PC-9 (cell line): ENCODE measurements around the gene SOX5. TPM values are rescaled to one million over a fixed set of nuclear protein-coding genes. Genes with fewer than 3 reads are reported as not detected.

Experiments used
- BruUV-seq: library from RNA; stranded (reverse); fragments of 400-500 nt; replicated peaks from 2 replicates; lab custom pipeline; 2021; lab: Mats Ljungman, UMichigan
- CTCF ChIA-PET: fragments of 300-600 bp; sonication (Branson Sonifier 250); formaldehyde crosslinking; loops from one replicate; lab custom pipeline; 2022; ENCODE audit warnings: antibody characterized with exemption; lab: Charles Lee
- POLR2A ChIA-PET: fragments of 300-600 bp; sonication (Branson Sonifier 250); formaldehyde crosslinking; loops from one replicate; lab custom pipeline; 2022; ENCODE audit warnings: antibody characterized with exemption; ENCODE audit not compliant: unreplicated experiment; lab: Charles Lee
- DNase-seq, 2 experiments: peaks; one replicate each; pipeline versions ENCODE4 v3.0.0 to v3.0.0-alpha.2; 2015 to 2022; ENCODE audit warnings: mixed read lengths in 1 of 2
- H2AFZ ChIP-seq: fragments of 200-600 bp; sonication (generic); 2 replicates; pipeline ENCODE4 v1.8.1; 2017; ENCODE audit warnings: antibody characterized with exemption
- H3F3A ChIP-seq: fragments of 200-600 bp; sonication (generic); 2 replicates; pipeline ENCODE4 v1.8.1; 2017; ENCODE audit warnings: antibody characterized with exemption, mild to moderate bottlenecking, low read depth; ENCODE audit not compliant: insufficient read depth
- H3K27ac ChIP-seq: fragments of 200-600 bp; sonication (generic); 2 replicates; pipeline ENCODE4 v1.6.1; 2016; ENCODE audit warnings: mixed run types
- H3K27me3 ChIP-seq: fragments of 200-600 bp; sonication (generic); 2 replicates; pipeline ENCODE4 v1.6.1; 2016; ENCODE audit warnings: low read depth, mixed run types; ENCODE audit not compliant: insufficient read depth
- H3K36me3 ChIP-seq: fragments of 200-600 bp; sonication (generic); 2 replicates; pipeline ENCODE4 v1.6.1; 2016; ENCODE audit warnings: low read depth, mixed run types
- H3K4me1 ChIP-seq: fragments of 200-600 bp; sonication (generic); replicated peaks from 2 replicates; pipeline ENCODE4 v1.6.1; 2016; ENCODE audit warnings: mixed run types; ENCODE audit not compliant: insufficient read depth
- H3K4me2 ChIP-seq: fragments of 200-600 bp; sonication (generic); 2 replicates; pipeline ENCODE4 v1.6.1; 2017; ENCODE audit warnings: mixed run types
- H3K4me3 ChIP-seq: fragments of 200-600 bp; sonication (generic); 2 replicates; pipeline ENCODE4 v1.6.1; 2016; ENCODE audit warnings: mixed run types
- H3K79me2 ChIP-seq: fragments of 200-600 bp; sonication (generic); 2 replicates; pipeline ENCODE4 v1.6.1; 2017; ENCODE audit warnings: low read depth, mixed run types
- H3K9me2 ChIP-seq: fragments of 200-600 bp; sonication (generic); 2 replicates; pipeline ENCODE4 v1.8.1; 2017; ENCODE audit warnings: mild to moderate bottlenecking; ENCODE audit not compliant: insufficient read depth
- H3K9me3 ChIP-seq: fragments of 200-600 bp; sonication (generic); 2 replicates; pipeline ENCODE4 v1.8.1; 2016; ENCODE audit warnings: low read depth; ENCODE audit not compliant: insufficient read depth
- H4K20me1 ChIP-seq: fragments of 200-600 bp; sonication (generic); 2 replicates; pipeline ENCODE4 v1.8.1; 2017; ENCODE audit not compliant: insufficient read depth
- EZH2 ChIP-seq: fragments of 200-600 bp; sonication (generic); IDR thresholded peaks from 2 replicates; pipeline ENCODE4 v1.8.0; 2017; ENCODE audit warnings: antibody characterized with exemption, low read depth
- intact Hi-C: fragments of 100-400 bp; cut with micrococcal nuclease; formaldehyde crosslinking; loops from one replicate; pipeline ENCODE4 v1.10.0; 2022; ENCODE audit not compliant: unreplicated experiment
- total RNA-seq: library from RNA; stranded (reverse); gene quantifications from 2 replicates; pipeline ENCODE4 v1.2.3, GENCODE V29; 2021
- TF ChIP-seq, protein P1 (sequence below): fragments of 200-600 bp; sonication (generic); conservative IDR thresholded peaks from 2 replicates; pipeline ENCODE4 v1.6.1; 2017; ENCODE audit warnings: mixed run types, antibody characterized with exemption, mild to moderate bottlenecking, moderate library complexity

SOX5 gene
- total RNA-seq, 1 experiment from 2014 or later: not detected

DNA sequence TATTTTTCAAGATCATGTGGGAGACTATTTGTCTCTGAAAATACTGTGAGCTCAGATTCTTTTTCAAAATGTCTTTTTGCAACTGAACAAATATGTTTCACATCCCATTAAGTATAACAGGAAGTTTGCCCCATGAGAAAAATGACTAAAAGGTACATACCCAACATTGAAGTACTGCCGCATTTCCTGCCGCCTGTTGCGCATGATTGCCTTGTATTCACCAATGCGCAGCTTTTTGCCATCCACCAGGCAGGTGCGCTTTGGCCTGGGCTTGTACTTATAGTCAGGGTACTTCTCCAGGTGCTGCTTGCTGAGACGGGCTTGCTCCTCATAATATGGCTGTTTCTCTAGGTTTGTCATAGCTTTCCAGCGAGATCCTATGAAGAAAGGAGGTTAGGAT lies 413.2 kb downstream of the SOX5 start:
- H3K9me3 ChIP-seq: no peaks in the 10 kb centered on the region
- no TSS peak for BruUV-seq
- no peak overlapping the region for H3K4me3 ChIP-seq
- no peak overlapping the region for H3K4me2 ChIP-seq
- no peak for DNase-seq
- H3K4me1 ChIP-seq: no peaks in the 10 kb centered on the region
- peaks cover 5% of the 10 kb centered on the region; the same call in 1 of the 2 replicates for H3K27me3 ChIP-seq
- ChIA-PET POLR2A (no interaction called here), CTCF (no interaction called here)
- H3F3A ChIP-seq: no peaks in the 10 kb centered on the region
- no peaks in the 10 kb centered on the region for H4K20me1 ChIP-seq
- TF ChIP-seq, protein P1, sequence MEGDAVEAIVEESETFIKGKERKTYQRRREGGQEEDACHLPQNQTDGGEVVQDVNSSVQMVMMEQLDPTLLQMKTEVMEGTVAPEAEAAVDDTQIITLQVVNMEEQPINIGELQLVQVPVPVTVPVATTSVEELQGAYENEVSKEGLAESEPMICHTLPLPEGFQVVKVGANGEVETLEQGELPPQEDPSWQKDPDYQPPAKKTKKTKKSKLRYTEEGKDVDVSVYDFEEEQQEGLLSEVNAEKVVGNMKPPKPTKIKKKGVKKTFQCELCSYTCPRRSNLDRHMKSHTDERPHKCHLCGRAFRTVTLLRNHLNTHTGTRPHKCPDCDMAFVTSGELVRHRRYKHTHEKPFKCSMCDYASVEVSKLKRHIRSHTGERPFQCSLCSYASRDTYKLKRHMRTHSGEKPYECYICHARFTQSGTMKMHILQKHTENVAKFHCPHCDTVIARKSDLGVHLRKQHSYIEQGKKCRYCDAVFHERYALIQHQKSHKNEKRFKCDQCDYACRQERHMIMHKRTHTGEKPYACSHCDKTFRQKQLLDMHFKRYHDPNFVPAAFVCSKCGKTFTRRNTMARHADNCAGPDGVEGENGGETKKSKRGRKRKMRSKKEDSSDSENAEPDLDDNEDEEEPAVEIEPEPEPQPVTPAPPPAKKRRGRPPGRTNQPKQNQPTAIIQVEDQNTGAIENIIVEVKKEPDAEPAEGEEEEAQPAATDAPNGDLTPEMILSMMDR: no peak
- no peak for TF ChIP-seq EZH2
- H3K9me2 ChIP-seq: no peaks in the 10 kb centered on the region
- no peak overlapping the region for H3K27ac ChIP-seq
- no peaks in the 10 kb centered on the region for H3K79me2 ChIP-seq
- H3K36me3 ChIP-seq: no peaks in the 10 kb centered on the region
- H2AFZ ChIP-seq: no peak overlapping the region
- intact Hi-C loops: no loop called here

- ChIA-PET POLR2A (no interaction called here), CTCF (no interaction called here)
- Histone ChIP-seq H3F3A (no peaks in the 10 kb centered on the region), H3K9me3 (no peaks in the 10 kb centered on the region), H3K4me1 (no peaks in the 10 kb centered on the region), H3K79me2 (no peaks in the 10 kb centered on the region), H3K9me2 (no peaks in the 10 kb centered on the region), H3K36me3 (no peaks in the 10 kb centered on the region), H4K20me1 (no peaks in the 10 kb centered on the region), H3K27ac (no peak overlapping the region), H2AFZ (no peak overlapping the region), H3K27me3 (peaks cover under 1% of the 10 kb centered on the region; the same call in 1 of the 2 replicates), H3K4me3 (no peak overlapping the region), H3K4me2 (no peak overlapping the region)
- no peak for DNase-seq
- BruUV-seq: no TSS peak
- TF ChIP-seq EZH2: no peak
- TF ChIP-seq, protein P1: no peak
- intact Hi-C loops: no loop called here
These were observed 414.0 kb downstream of the SOX5 start for GRCh38 chr12:23535441-23535840.

DNA sequence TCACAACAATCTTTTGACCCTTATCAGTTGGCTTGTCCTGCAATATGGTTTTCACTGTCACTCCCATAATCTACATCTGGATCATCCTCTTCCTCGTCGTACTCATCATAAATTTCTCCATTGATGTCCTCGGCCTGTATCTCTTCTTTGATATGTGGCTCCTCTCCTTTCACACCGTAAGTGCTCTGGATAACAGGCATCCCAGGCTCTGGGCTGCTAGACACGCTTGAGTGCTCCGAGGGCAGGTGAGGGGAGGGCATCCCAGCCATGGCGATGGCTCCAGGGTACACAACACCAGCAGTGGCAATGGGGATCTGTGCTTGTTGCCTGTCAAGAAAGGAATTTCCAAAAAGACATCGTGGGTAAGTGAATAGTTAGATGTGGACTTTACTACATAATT lies 415.3 kb downstream of the SOX5 start:
- Histone ChIP-seq H3K4me2 (no peak overlapping the region), H3K4me3 (no peak overlapping the region), H4K20me1 (no peaks in the 10 kb centered on the region), H2AFZ (no peak overlapping the region), H3K27me3 (no peaks in the 10 kb centered on the region; the same call in 1 of the 2 replicates), H3K27ac (no peak overlapping the region), H3K9me3 (no peaks in the 10 kb centered on the region), H3K9me2 (no peaks in the 10 kb centered on the region), H3K79me2 (no peaks in the 10 kb centered on the region), H3K36me3 (no peaks in the 10 kb centered on the region), H3F3A (no peaks in the 10 kb centered on the region), H3K4me1 (no peaks in the 10 kb centered on the region)
- ChIA-PET CTCF (no interaction called here), POLR2A (no interaction called here)
- no peak for DNase-seq
- no TSS peak for BruUV-seq
- intact Hi-C loops: no loop called here
- TF ChIP-seq, protein P1: no peak
- no peak for TF ChIP-seq EZH2
